Measurements from ENCODE around the gene VSTM1.
"Not testable (repeated sequence)": the region's sequence is repeated elsewhere in the genome, so short reads cannot be mapped to it uniquely, and the experiment has no call there.

Gene VSTM1, protein sequence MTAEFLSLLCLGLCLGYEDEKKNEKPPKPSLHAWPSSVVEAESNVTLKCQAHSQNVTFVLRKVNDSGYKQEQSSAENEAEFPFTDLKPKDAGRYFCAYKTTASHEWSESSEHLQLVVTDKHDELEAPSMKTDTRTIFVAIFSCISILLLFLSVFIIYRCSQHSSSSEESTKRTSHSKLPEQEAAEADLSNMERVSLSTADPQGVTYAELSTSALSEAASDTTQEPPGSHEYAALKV

DNA sequence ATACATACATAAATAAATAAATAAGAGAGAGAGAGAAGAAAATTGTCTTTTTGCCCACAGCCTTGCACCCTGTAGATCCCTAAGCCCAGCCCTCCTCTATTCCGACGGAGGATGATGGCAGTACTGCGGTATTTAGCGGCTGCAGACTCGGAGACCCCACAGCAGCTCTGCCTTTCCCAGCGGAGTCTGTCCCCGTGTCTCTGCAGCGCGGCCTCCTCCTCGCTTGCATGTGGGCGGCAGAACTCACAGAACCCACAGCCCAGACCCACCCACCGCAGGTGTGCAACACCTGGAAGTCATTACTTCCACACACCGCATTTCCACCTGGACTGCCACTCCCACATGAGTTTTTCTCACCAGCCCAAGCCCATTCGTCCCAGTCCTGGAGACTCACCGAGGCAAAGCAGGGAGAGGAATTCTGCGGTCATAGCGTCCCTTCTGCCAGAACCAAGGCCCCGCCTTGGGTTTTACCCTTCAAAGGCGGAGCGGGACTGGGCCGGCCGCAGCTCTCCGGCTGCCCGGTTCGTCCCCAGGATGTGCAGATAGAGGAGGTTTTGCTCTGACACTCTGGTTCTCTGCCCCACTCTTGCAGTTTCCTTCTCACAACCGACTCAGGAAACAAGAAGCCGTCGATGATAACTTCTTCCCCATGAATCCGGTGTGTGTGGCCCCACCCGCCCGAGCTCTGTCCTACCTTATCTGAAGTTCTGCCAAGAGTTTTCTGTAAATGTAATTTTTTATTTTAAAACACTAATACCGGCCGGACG is at the start of gene VSTM1:
TSS of gene VSTM1 (minus strand) at position 548 of the 767 bp plus-strand sequence. CDS start at position 428, 120 bp downstream.
- DNase-seq (ENCODE audit: low spot score): no peak

DNA sequence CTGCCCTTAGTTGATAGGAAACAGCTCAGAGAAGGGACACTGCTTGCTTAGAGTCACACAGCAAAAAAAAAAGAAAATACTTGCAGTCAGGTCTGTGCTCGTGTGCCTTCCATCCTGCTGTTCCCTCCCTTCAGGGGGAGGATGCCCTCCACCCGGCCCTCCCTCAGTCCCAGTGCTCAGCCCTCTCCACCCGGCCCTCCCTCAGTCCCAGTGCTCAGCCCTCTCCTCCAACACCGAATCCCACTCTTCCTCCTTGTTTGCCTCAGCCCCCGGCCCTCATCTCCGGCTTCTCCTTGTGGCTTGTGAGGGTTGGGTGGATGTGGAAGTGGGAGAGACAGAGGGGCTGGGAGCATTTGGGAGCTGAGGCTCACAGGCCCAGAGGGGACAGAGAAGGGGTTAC is 46.0 kb upstream of the VSTM1 start:
- DNase-seq (ENCODE audit: low spot score): no peak

DNA sequence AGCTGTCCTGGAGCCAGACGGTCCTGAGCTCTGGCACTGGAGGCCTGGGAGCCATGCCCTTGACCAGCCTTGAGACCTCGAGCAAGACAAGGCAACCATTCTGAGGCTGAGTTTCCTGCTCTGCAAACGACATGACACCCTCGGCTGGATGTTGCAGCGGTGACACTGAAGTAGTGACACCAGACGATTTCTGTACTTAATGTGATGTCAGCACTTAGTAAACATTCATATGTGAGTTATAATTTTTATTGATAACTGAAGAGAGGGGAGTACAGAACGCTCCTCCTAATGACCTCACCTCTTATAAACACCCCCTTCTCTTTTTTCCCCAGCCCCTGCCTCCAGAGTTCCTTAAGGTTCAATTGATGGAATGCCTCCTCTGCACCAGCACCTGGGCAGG is 44.8 kb upstream of the VSTM1 start:
- DNase-seq (ENCODE audit: low spot score): no peak

DNA sequence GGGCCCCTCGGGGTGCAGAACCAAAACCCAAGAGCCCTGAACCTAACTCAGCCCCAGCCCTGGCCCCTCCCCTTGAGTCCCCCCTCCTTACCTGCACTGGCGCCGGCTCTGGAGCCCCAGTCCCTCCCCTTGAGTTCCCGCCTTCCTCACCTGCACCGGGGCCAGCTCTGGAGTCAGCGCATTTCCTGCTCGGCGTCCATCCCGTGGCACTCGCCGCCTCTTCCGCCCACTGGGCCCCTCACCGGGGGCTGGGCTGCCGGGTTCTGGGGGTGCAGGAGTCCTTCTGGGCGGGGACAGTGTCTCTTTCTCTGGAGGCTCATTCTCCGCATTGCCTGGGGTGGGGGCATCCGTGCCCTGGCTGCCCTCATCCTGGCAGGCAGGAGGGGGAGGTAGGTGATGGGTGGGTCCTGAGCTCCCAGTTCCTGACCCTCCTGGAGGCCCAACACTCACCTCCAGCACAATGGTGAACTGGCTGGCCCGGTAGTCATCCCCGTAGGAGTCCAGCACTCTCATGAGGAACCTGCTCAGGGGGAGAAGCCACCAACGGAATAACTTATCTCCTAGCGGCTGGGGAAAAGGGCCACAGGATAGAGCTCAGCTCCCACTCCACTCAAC is 44.3 kb upstream of the VSTM1 start:
- no peak for DNase-seq (ENCODE audit: low spot score)

DNA sequence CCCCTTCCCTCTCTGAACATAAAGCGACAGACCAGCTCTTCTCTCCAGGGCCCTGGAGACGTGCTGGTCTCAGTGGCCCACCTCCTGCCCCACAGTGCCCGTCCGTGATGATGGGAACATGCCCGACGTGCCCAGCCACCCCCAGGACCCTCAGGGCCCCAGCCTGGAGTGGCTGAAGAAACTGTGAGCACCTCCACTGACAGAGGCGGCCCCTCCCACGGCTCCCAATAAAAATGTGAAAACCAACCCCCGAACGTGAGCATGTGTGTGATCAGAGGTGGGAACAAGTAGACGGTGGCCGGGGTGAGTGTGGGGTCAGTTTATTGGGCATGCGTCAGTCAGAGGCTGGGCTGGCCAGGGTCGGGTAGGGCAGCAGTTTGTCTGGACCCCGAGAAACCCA is 43.0 kb upstream of the VSTM1 start:
- no peak for DNase-seq (ENCODE audit: low spot score)

DNA sequence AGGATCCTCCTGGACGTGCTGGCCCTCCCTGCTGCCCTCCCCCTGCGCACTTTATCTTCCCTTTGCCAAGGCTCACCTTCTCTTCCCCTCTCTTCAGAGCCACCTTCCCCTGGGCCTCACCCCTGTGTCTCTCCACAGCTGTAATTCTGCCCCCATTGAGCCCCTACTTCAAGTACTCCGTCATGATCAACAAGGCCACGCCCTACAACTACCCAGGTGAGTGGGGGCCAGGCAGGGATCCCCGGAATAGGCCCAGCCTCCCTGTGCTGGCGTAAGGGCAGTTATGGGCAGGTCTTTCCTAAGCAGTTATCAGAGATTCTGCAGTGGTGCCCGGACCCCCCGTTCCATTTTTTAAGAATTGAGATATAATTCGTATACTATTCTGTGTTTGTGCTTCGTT is 42.1 kb upstream of the VSTM1 start:
- no peak for DNase-seq (ENCODE audit: low spot score)

DNA sequence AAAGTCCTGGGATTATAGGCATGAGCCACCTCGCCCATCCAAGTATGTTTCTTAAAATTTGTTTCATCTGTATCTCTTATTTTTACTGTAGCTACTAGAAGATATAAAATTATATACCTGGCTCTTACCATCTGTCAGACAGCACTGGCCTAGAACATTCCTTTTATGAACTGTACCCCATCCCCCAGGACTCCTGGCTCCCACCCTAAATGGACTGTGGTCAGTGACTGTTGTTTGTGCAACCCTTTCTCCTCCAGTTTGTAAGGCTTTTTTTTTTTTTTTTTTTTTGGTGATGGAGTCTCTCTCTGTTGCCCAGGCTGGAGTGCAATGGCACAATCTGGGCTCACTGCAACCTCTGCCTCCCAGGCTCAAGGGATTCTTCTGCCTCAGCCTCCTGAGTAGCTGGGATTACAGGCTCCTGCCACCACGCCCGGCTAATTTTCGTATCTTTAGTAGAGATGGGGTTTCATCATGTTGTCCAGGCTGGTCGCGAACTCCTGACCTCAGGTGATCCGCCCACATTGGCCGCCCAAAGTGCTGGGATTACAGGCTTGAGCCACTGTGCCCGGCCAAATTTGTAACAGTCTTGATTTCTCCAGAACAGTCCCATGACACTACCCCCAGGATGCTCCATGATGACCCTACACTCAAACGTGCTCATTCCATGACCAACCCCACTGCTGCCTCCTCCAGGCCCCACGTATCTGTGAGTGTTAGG is 41.5 kb upstream of the VSTM1 start:
- no peak for DNase-seq (ENCODE audit: low spot score)

DNA sequence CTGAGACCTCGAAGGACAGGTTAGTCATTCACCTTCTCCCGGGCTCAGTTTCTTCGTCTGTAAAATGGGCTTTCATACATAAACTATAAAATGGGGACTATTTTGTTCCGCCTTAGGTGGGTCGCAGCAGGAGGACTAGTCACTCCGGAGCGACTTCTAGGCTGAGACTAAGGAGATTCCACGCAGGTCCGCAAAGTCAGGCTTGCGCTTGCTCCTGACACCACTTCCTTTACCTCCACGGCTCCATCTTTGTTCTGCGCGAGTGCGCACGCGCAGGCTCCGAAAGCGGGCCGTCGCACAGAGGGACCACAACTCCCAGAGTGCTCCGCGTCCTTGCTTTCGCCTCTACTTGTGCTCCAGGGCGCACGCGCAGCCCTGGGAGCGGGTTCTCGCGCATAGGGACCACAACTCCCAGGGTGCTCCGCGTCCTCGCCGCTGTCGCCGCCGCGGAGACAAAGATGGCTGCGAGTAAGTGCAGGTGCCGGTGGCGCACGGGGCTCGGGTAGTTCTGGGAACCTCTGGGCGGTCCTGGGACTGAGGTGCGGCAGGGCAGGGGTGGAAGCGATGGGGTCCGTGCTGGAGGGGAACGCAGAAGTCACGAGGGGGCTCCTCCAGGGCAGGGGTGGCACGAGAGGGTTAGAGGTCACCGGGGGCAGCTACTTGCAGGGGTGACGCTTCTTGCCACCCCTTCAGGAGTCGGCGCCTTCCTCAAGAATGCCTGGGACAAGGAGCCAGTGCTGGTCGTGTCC is 38.9 kb upstream of the VSTM1 start, which contains the start of gene NDUFA3:
TSS of gene NDUFA3 (plus strand) at position 435 of the 749 bp plus-strand sequence. CDS start at position 459, 24 bp downstream.
- peak; percentile 99 for DNase-seq (ENCODE audit: low spot score)

DNA sequence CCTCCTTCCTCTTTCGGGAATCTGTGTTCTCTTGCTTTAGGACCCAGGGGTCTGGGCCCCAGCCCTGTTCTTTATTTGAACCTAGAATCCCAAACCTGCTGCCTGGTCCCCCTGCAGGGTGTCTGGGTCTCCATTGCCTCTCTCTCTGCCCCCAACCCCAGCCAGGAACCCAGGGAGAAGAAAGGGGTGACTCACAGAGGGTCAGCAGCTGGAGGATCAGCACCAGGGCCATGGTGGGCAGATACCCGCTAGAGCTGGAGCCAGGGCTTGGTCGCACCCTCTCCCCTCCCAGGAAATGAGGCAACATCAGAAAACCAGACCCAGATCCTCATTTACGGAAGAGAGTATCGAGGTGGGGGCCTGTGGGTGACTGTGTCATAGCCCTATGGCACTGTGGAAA is 36.9 kb upstream of the VSTM1 start, which contains the start of gene OSCAR:
TSS of gene OSCAR (minus strand) at position 243 of the 400 bp plus-strand sequence. CDS start at position 232, 11 bp downstream.
- DNase-seq (ENCODE audit: low spot score): no peak

DNA sequence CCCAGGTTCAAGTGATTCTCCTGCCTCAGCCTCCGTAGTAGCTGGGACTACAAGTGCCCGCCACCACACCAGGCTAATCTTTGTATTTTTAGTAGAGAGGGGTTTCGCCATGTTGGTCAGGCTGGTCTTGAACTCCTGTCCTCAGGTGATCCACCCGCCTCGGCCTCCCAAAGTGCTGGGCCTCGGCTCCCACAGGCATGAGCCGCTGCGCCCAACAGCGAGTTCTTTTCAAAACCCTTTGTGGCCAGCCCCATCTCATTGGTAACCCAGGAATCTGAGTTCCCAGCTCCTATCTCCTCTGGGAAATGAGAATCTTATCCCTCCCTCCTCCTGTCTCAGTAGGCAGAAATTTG is 36.2 kb upstream of the VSTM1 start:
- not testable (repeated sequence) for DNase-seq (ENCODE audit: low spot score)

DNA sequence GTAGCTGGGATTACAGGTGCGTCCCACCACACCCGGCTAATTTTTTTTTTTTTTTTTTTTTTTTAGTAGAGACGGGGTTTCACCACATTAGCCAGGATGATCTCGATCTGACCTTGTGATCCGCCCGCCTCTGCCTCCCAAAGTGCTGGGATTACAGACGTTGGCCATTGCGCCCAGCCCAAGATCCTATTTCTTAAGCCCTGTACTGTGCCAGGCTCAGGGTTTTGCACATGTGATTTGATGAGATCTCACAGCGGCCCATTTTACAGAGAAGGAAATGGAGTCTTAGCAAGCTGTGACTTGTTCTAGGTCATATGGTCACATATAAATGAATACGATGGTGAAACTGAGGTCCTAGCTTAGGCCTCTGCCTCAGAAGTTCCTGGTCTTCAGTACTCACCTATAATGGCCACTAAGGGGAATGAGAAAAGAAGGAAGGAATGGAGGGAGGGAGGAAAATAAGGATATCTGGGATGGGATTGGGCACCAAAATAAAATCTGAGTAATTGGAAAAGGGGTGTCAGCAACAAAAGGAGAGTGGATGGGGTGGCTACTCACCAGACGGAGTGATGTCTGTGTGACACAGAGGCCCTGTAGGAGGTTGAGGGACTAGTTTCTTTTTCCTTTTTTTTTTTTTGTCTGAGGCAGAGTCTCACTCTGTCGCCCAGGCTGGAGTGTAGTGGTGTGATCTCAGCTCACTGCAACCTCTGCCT is 35.6 kb upstream of the VSTM1 start:
- DNase-seq (ENCODE audit: low spot score): no peak

DNA sequence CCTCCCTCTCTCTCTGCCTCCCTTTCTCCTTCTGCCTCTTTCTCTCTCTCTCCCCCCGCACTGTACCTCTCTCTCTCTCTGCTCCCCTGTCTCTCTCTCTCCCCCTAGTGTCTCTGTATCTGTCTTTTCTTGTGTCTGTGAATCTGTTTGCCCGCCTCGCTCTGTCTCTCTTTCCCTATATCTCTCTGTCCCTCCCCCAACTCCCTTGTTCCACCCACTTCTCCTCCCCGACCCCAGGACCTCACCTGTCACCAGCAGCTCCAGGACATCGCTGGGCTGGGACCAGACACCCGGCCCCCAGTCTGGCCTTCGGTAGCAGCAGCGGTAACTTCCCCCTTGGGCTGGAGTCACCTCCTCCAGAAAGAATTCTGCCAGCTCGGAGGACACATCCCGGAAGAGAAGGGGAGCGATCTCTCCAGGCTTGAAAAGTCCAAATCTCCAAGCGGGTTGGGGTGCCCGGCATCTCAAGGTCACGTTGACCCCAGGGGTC is 33.0 kb upstream of the VSTM1 start:
- DNase-seq (ENCODE audit: low spot score): peak; percentile 37

DNA sequence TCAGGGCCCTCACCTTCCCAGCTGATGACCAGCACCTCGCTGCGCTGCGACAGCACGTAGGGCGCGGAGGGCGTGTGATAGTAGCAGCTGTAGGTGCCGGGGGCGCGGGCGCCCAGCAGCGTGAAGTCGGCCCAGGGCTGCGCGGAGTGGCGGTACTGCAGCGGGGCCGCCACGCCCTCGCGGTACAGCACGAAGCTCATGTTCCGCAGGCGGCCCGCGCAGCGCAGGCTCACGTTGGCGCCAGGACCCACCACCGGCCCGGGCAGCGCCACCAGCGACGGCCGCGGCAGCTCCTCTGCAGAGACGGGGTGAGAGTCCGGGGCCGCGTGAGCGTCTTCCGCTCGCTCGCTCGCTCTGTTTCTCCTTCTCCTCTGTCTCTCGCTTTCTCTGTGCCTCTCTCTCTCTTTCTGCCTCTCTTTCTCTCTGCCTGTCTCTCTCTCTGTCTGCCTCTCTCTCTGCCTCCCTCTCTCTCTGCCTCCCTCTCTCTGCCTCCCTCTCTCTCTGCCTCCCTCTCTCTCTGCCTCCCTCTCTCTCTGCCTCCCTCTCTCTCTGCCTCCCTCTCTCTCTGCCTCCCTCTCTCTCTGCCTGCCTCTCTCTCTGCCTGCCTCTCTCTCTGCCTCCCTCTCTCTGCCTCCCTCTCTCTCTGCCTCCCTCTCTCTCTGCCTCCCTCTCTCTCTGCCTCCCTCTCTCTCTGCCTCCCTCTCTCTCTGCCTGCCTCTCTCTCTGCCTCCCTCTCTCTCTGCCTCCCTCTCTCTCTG is 32.3 kb upstream of the VSTM1 start:
- DNase-seq (ENCODE audit: low spot score): peak; percentile 48

DNA sequence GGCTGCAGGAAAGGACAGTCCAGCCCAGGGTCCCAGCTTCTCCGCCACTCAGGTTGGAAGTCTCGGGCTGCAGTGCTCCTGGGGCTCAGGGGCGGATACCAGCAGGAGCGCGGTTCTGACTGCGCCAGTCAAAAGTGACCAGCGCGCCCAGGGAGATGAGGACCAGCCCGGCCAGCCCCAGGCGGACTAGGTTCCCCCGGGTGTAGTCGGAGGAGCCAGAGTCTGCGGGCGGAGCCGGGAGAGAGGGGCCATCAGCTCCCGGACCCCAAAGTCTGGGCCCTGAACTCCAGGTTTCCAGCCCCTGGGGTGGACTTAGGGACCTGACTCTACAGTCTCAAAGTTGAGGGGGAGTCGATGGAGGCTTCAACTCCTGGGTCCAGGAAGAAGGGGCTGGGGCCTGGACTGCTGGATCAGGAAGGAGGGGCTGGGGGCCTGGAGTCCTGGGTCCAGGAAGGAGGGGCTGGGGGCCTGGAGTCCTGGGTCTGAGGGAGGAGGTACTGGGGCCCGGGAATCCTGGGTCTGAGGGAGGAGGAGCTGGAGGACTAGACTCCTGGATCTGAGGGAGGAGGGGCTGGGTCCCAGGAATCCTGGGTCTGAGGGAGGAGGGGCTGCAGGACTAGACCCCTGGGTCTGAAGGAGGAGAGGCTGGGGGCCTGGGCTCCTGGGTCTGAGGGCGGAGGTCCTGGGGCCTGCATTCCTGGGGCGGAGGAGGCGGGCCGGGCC is 31.6 kb upstream of the VSTM1 start:
- no peak for DNase-seq (ENCODE audit: low spot score)

DNA sequence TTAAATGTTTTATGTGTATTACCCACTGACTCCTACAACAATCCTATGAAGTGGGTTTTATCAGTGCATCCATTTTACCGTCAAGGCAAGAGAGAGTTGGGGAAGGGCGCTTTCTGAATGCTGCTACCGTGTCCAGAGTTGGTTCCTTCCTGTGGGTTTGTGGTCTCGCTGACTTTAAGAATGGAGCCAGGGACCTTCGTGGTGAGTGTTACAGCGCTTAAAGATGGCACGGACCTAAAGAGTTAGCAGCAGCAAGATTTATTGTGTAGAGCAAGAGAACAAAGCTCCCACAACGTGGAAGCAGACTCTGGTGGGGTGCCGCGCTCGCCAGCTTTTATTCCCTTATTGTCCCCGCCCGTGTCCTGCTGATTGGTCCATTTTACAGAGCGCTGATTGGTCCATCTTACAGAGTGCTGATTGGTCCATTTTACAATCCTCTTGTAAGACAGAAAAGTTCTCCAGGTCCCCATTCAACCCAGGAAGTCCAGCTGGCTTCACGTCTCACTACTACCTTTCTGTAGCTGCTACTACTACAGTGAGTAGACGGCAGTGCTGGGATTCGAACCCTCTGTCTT is 30.8 kb upstream of the VSTM1 start:
- no peak for DNase-seq (ENCODE audit: low spot score)

DNA sequence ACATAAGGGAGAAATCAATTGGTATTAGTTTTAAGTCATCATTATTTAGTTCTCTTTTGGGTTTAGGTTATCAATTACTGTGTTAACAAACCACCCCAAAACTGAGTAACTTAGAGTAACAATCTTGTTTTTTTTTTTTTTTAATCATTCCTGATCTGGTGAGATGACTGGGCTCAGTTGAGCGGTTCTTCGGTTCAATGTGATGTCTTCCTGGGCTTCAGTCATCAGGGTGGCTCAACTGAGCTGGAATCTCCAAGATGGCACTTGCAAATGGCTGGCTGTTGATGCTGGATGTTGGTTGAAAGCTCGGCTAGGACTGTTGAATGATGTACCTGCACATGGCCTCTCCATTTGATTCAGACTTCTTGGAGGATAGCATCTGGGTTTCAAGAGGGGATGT is 20.7 kb upstream of the VSTM1 start:
- no peak for DNase-seq (ENCODE audit: low spot score)

DNA sequence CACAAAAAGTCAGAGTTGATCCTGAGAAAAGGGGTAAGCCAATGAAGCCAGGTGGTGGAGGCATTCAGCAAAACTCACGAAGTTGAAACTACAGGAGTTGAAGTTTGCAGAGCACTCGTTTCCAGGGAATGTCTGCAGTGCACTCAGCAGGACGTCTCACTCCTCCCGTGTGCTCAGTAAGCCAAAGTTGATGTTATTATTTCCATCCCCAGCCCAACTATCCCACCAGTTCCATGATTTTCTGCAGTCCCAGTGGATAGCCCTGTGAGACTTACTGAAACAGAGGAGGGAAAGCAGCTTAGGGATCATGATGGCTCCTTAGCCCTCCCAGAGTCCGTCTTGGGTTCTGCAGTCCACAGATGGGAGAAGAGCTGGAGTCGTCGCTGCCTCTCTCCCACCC is 17.3 kb upstream of the VSTM1 start, which contains the start of gene TARM1:
TSS of gene TARM1 (minus strand) at position 334 of the 400 bp plus-strand sequence. CDS start at position 309, 25 bp downstream.
- no peak for DNase-seq (ENCODE audit: low spot score)

DNA sequence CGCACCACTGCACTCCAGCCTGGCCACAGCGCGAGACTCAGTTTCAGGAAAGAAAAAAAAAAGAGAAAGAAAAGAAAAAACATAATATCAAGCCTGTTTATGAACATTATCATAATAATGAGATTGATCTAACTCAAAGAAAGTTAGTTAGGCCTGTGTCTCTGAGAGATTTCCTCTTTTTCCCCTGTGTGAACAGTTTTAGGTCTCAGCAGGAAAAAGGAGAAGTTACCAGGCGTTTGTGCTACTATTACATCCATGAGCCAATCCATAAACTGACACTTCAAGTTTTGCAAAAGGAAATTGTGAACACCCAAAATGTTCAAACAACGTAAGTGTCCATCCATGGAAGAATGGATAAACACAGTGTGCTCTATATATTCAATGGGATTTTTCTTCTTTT is 13.6 kb upstream of the VSTM1 start:
- no peak for DNase-seq (ENCODE audit: low spot score)

DNA sequence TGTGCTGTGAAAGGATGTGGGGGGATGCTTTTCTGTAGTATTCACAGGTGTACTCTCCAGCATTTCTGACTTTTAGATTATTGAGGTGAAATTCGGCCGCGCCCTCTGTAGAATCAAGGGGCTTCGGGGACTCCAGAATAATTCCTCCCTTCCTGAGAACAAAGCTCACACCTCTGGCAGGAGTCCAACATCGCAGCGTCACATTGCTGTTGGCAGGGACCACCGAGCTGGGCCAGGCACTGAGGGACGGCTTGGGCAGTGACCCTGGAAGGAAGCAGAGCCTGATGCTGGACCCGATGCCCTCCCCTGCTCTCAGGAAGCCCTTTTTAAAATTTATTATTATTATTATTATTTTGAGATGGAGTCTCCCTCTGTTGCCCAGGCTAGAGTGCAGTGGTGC is 11.2 kb upstream of the VSTM1 start:
- no peak for DNase-seq (ENCODE audit: low spot score)

Measured in CD4-positive, alpha-beta T cell treated with Interleukin-2 at 100 ng/mL for 4 hours (primary cell).